Brain microvascular endothelial cell (primary cell): ENCODE data around the gene TNIK.
"Not testable (repeated sequence)": the region's sequence is repeated elsewhere in the genome, so short reads cannot be mapped to it uniquely, and the experiment has no call there.

ENCODE experiments used
- DNase-seq: peaks from one replicate; pipeline ENCODE4 v3.0.0-alpha.2; 2020
- H3K27ac ChIP-seq: fragments of 250-450 bp; sonication (Bioruptor Pico); 2 replicates; pipeline ENCODE4 v1.5.1; 2020; ENCODE audit warnings: mild to moderate bottlenecking, moderate library complexity
- H3K27me3 ChIP-seq: fragments of 250-450 bp; sonication (Bioruptor Pico); replicated peaks from 2 replicates; pipeline ENCODE4 v1.5.1; 2020; ENCODE audit warnings: mild to moderate bottlenecking
- H3K36me3 ChIP-seq: fragments of 250-450 bp; sonication (Bioruptor Pico); replicated peaks from 2 replicates; pipeline ENCODE4 v1.5.1; 2020; ENCODE audit warnings: mild to moderate bottlenecking
- H3K4me3 ChIP-seq: 2 replicates; pipeline ENCODE4 v1.5.1; 2011; ENCODE audit warnings: low read depth, mild to moderate bottlenecking, control low read depth, low read length, moderate library complexity
- CTCF ChIP-seq: IDR thresholded peaks from 2 replicates; pipeline ENCODE4 v1.5.1; 2011; ENCODE audit warnings: low read depth, mild to moderate bottlenecking, moderate library complexity, low read length, control low read depth, inconsistent platforms; ENCODE audit errors: missing control alignments
- in situ Hi-C: cut with HindIII; loops from 2 replicates; pipeline ENCODE4 v1.10.0; 2017; ENCODE audit warnings: low sequenced_read_pairs, low pct_ligation_motif_present

TNIK gene

GRCh38 chr3:171428892-171429291 is 31.3 kb downstream of the TNIK start:
- Histone ChIP-seq H3K36me3 (no peaks in the 10 kb centered on the region), H3K27ac (no peak overlapping the region), H3K4me3 (no peak overlapping the region), H3K27me3 (no peaks in the 10 kb centered on the region)
- TF ChIP-seq CTCF = no peak
- in situ Hi-C loops = no loop called here
- no peak for DNase-seq

DNA sequence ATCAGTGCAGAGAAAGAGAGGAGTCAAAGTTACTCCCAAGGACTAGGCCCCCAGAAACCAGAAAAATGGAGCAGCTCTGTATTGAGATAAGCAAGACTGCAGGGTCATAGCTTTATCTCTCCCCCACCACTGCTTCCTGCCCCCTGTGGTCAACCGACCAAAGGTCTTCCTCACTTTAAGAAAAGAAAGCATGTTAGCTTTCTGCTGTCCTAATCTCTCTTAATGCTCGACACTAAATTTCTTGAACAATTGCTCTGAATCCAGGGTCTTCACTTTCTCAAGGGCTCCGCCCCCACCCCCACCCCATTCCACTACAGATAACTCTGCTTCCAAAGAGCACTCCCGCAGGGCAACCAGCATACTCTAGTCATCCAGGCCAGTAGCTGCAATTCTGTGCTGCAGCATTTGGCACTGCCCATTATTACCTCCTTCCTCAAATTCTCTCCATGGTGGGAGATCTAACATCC is 31.9 kb downstream of the TNIK start:
- Histone ChIP-seq H3K27ac (no peak overlapping the region), H3K4me3 (no peak overlapping the region), H3K27me3 (no peaks in the 10 kb centered on the region), H3K36me3 (no peaks in the 10 kb centered on the region)
- TF ChIP-seq CTCF = peak; percentile 13
- no peak for DNase-seq
- in situ Hi-C loops = no loop called here

DNA sequence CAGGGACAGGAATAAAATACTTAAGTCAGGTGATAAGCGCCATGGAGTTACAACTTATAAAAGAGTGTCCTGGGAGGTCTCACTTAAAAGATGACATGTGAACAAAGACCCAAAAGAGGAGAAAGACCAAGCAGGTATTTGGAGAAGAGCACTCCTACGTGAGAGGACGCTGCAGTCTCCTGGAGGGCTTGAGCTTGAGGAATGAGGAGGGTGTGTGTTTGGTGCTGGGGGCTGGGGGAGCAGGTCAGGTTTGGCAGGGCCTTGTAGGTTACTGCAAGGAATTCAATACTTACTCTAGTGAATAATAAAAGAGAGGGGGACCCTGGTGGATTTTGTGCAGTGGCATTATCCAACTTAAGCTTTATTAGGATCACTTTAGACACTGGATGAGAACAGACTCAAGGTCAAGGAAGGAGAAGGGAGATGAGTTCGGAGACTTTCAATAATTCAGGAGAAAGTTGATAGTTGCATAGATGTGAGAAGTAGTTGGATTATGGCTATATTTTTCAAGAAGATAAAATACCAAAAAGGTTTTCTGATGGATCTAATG is 32.4 kb downstream of the TNIK start:
- in situ Hi-C loops = no loop called here
- no peak for DNase-seq

DNA sequence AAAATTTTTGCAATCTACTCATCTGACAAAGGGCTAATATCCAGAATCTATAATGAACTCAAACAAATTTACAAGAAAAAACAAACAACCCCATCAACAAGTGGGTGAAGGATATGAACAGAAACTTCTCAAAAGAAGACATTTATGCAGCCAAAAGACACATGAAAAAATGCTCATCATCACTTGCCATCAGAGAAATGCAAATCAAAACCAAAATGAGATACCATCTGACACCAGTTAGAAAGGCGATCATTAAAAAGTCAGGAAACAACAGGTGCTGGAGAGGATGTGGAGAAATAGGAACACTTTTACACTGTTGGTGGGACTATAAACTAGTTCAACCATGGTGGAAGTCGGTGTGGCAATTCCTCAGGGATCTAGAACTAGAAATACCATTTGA is 36.1 kb downstream of the TNIK start:
- H3K36me3 ChIP-seq, DNase-seq, H3K27ac ChIP-seq, in situ Hi-C loops, H3K27me3 ChIP-seq, H3K4me3 ChIP-seq: not testable (repeated sequence)

More for the DNA sequence above, 32.4 kb downstream of the TNIK start:
- Histone ChIP-seq H3K27me3 (no peaks in the 10 kb centered on the region), H3K4me3 (no peak overlapping the region), H3K36me3 (no peaks in the 10 kb centered on the region), H3K27ac (no peak overlapping the region)
- no peak for TF ChIP-seq CTCF

GRCh38 chr3:171422855-171423254 is 37.4 kb downstream of the TNIK start:
- in situ Hi-C loops, H3K27ac ChIP-seq: not testable (repeated sequence)

DNA sequence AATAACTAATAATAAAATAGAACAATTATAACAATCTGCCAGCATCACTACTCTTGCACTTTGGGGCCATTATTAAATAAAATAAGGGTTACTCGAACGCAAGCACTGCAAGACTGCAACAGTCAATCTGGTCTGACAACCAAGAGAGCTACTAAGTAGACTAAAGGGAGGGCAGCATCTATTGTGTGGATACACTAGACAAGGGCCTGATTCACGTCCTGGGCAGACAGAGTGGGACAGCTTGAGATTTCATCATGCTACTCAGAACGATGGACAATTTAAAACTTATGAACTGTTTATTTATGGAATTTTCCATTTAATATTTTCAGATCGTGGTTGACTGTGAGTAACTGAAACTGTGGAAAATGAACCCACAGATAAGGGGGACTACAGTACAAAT is 39.5 kb downstream of the TNIK start:
- H3K36me3 ChIP-seq = no peaks in the 10 kb centered on the region
- no peak overlapping the region for H3K4me3 ChIP-seq
- in situ Hi-C loops = no loop called here
- no peaks in the 10 kb centered on the region for H3K27me3 ChIP-seq
- peak overlapping the region; percentile 27 for H3K27ac ChIP-seq
- DNase-seq = peak; percentile 54
- TF ChIP-seq CTCF = no peak

More at GRCh38 chr3:171422855-171423254, 37.4 kb downstream of the TNIK start:
- H3K36me3 ChIP-seq, DNase-seq, H3K4me3 ChIP-seq, H3K27me3 ChIP-seq: not testable (repeated sequence)

- Histone ChIP-seq H3K27me3 (no peaks in the 10 kb centered on the region), H3K36me3 (no peaks in the 10 kb centered on the region), H3K4me3 (no peak overlapping the region), H3K27ac (no peak overlapping the region)
- no peak for TF ChIP-seq CTCF
- no peak for DNase-seq
- in situ Hi-C loops = no loop called here
These were observed 40.7 kb downstream of the TNIK start for GRCh38 chr3:171419457-171419856.
